ENCODE measurements around the gene CD55. TPM values are rescaled to one million over a fixed set of nuclear protein-coding genes. Genes with fewer than 3 reads are reported as not detected.
A peak's percentile ranks its signal among the peaks of the same experiment; 100 is the strongest.

Gene CD55
- total and polyA plus RNA-seq, 4 donors: 20.2 to 86.7 (median 57.2) TPM

GRCh38 chr1:207343675-207344074 lies 22.2 kb downstream of the CD55 start:
- no peaks in the 10 kb centered on the region for H3K9me3 ChIP-seq (ENCODE audit: control insufficient read depth, low read length)
- no peak overlapping the region for H3K27ac ChIP-seq (ENCODE audit: low read depth in 1 of 2, low read length in 2 of 2)
- H3K27me3 ChIP-seq (ENCODE audit: control insufficient read depth in 1 of 2, insufficient read depth in 2 of 2, low read length in 1 of 2): no peaks in the 10 kb centered on the region
- H3K4me3 ChIP-seq (ENCODE audit: low read length in 2 of 2): no peak overlapping the region
- H3K4me1 ChIP-seq (ENCODE audit: control insufficient read depth in 1 of 2, insufficient read depth in 2 of 2, low read length in 2 of 2): no peaks in the 10 kb centered on the region
- intact Hi-C loops (cut with DNase I): no loop called here
- no peak for DNase-seq
- no peak for ATAC-seq (ENCODE audit: low FRiP score)
- peaks cover 0 to 2% of the 10 kb centered on the region in 2 donors for H3K36me3 ChIP-seq (ENCODE audit: control insufficient read depth in 1 of 2, insufficient read depth in 2 of 2, low read length in 1 of 2)

GRCh38 chr1:207344221-207344620 lies 22.7 kb downstream of the CD55 start:
- Histone ChIP-seq H3K27ac (ENCODE audit: low read depth in 1 of 2, low read length in 2 of 2) (no peak overlapping the region), H3K4me1 (ENCODE audit: control insufficient read depth in 1 of 2, insufficient read depth in 2 of 2, low read length in 2 of 2) (no peaks in the 10 kb centered on the region), H3K4me3 (ENCODE audit: low read length in 2 of 2) (no peak overlapping the region), H3K27me3 (ENCODE audit: control insufficient read depth in 1 of 2, insufficient read depth in 2 of 2, low read length in 1 of 2) (no peaks in the 10 kb centered on the region), H3K36me3 (ENCODE audit: control insufficient read depth in 1 of 2, insufficient read depth in 2 of 2, low read length in 1 of 2) (peaks cover 0 to 2% of the 10 kb centered on the region in 2 donors), H3K9me3 (ENCODE audit: control insufficient read depth, low read length) (no peaks in the 10 kb centered on the region)
- intact Hi-C loops (cut with DNase I): no loop called here
- 94 to 98% methylated on average over 2 of the region's 2 CpGs for WGBS, 2 donors
- no peak for ATAC-seq (ENCODE audit: low FRiP score)
- DNase-seq: no peak

- Histone ChIP-seq H3K4me1 (ENCODE audit: control insufficient read depth in 1 of 2, insufficient read depth in 2 of 2, low read length in 2 of 2) (no peaks in the 10 kb centered on the region), H3K27ac (ENCODE audit: low read depth in 1 of 2, low read length in 2 of 2) (no peak overlapping the region), H3K4me3 (ENCODE audit: low read length in 2 of 2) (no peak overlapping the region), H3K36me3 (ENCODE audit: control insufficient read depth in 1 of 2, insufficient read depth in 2 of 2, low read length in 1 of 2) (peaks cover 0 to 3% of the 10 kb centered on the region in 2 donors), H3K27me3 (ENCODE audit: control insufficient read depth in 1 of 2, insufficient read depth in 2 of 2, low read length in 1 of 2) (no peaks in the 10 kb centered on the region), H3K9me3 (ENCODE audit: control insufficient read depth, low read length) (no peaks in the 10 kb centered on the region)
- DNase-seq (peak; percentile 38 to 66), ATAC-seq (ENCODE audit: low FRiP score) (no peak)
- WGBS, 2 donors: 82 to 83% methylated on average over 7 of the region's 7 CpGs
- intact Hi-C loops (cut with DNase I): no loop called here
These were observed 24.4 kb downstream of the CD55 start for GRCh38 chr1:207345644-207346477.

GRCh38 chr1:207346513-207346912 lies 25.0 kb downstream of the CD55 start:
- WGBS, 2 donors: 10 to 12% methylated on average over 3 of the region's 3 CpGs
- no peak overlapping the region for H3K4me3 ChIP-seq (ENCODE audit: low read length in 2 of 2)
- peaks cover 0 to 3% of the 10 kb centered on the region in 2 donors for H3K36me3 ChIP-seq (ENCODE audit: control insufficient read depth in 1 of 2, insufficient read depth in 2 of 2, low read length in 1 of 2)
- no peaks in the 10 kb centered on the region for H3K27me3 ChIP-seq (ENCODE audit: control insufficient read depth in 1 of 2, insufficient read depth in 2 of 2, low read length in 1 of 2)
- intact Hi-C loops (cut with DNase I): no loop called here
- no peak overlapping the region for H3K27ac ChIP-seq (ENCODE audit: low read depth in 1 of 2, low read length in 2 of 2)
- DNase-seq (peak in 1 of 2 donors; percentile 50), ATAC-seq (ENCODE audit: low FRiP score) (peak; percentile 66)
- H3K4me1 ChIP-seq (ENCODE audit: control insufficient read depth in 1 of 2, insufficient read depth in 2 of 2, low read length in 2 of 2): no peaks in the 10 kb centered on the region
- H3K9me3 ChIP-seq (ENCODE audit: control insufficient read depth, low read length): no peaks in the 10 kb centered on the region

GRCh38 chr1:207349979-207350378 lies 28.5 kb downstream of the CD55 start:
- Histone ChIP-seq H3K27me3 (ENCODE audit: control insufficient read depth in 1 of 2, insufficient read depth in 2 of 2, low read length in 1 of 2) (no peaks in the 10 kb centered on the region), H3K36me3 (ENCODE audit: control insufficient read depth in 1 of 2, insufficient read depth in 2 of 2, low read length in 1 of 2) (peaks cover 0 to 3% of the 10 kb centered on the region in 2 donors), H3K4me1 (ENCODE audit: control insufficient read depth in 1 of 2, insufficient read depth in 2 of 2, low read length in 2 of 2) (no peaks in the 10 kb centered on the region), H3K27ac (ENCODE audit: low read depth in 1 of 2, low read length in 2 of 2) (no peak overlapping the region), H3K4me3 (ENCODE audit: low read length in 2 of 2) (no peak overlapping the region), H3K9me3 (ENCODE audit: control insufficient read depth, low read length) (no peaks in the 10 kb centered on the region)
- WGBS, 2 donors: 98 to 100% methylated on average over 2 of the region's 2 CpGs
- DNase-seq (no peak), ATAC-seq (ENCODE audit: low FRiP score) (no peak)
- intact Hi-C loops (cut with DNase I): no loop called here

- no peaks in the 10 kb centered on the region for H3K9me3 ChIP-seq (ENCODE audit: control insufficient read depth, low read length)
- intact Hi-C loops (cut with DNase I): no loop called here
- no peaks in the 10 kb centered on the region for H3K4me1 ChIP-seq (ENCODE audit: control insufficient read depth in 1 of 2, insufficient read depth in 2 of 2, low read length in 2 of 2)
- ATAC-seq (ENCODE audit: low FRiP score) (no peak), DNase-seq (no peak)
- no peaks in the 10 kb centered on the region for H3K27me3 ChIP-seq (ENCODE audit: control insufficient read depth in 1 of 2, insufficient read depth in 2 of 2, low read length in 1 of 2)
- peaks cover 0 to 3% of the 10 kb centered on the region in 2 donors for H3K36me3 ChIP-seq (ENCODE audit: control insufficient read depth in 1 of 2, insufficient read depth in 2 of 2, low read length in 1 of 2)
- H3K27ac ChIP-seq (ENCODE audit: low read depth in 1 of 2, low read length in 2 of 2): no peak overlapping the region
- no peak overlapping the region for H3K4me3 ChIP-seq (ENCODE audit: low read length in 2 of 2)
These were observed 31.1 kb downstream of the CD55 start for GRCh38 chr1:207352554-207352953.

GRCh38 chr1:207355060-207355459 lies 33.6 kb downstream of the CD55 start:
- Histone ChIP-seq H3K27me3 (ENCODE audit: control insufficient read depth in 1 of 2, insufficient read depth in 2 of 2, low read length in 1 of 2) (no peaks in the 10 kb centered on the region), H3K4me3 (ENCODE audit: low read length in 2 of 2) (no peak overlapping the region), H3K36me3 (ENCODE audit: control insufficient read depth in 1 of 2, insufficient read depth in 2 of 2, low read length in 1 of 2) (peaks cover 0 to 2% of the 10 kb centered on the region in 2 donors), H3K27ac (ENCODE audit: low read depth in 1 of 2, low read length in 2 of 2) (no peak overlapping the region), H3K4me1 (ENCODE audit: control insufficient read depth in 1 of 2, insufficient read depth in 2 of 2, low read length in 2 of 2) (no peaks in the 10 kb centered on the region), H3K9me3 (ENCODE audit: control insufficient read depth, low read length) (no peaks in the 10 kb centered on the region)
- intact Hi-C loops (cut with DNase I): no loop called here
- no peak for ATAC-seq (ENCODE audit: low FRiP score)
- 9 to 11% methylated on average over 1 of the region's 1 CpG for WGBS, 2 donors
- no peak for DNase-seq

- WGBS, 2 donors: 95 to 96% methylated on average over 3 of the region's 3 CpGs
- intact Hi-C loops (cut with DNase I): no loop called here
- Histone ChIP-seq H3K9me3 (ENCODE audit: control insufficient read depth, low read length) (no peaks in the 10 kb centered on the region), H3K36me3 (ENCODE audit: control insufficient read depth in 1 of 2, insufficient read depth in 2 of 2, low read length in 1 of 2) (no peaks in the 10 kb centered on the region), H3K27ac (ENCODE audit: low read depth in 1 of 2, low read length in 2 of 2) (no peak overlapping the region), H3K27me3 (ENCODE audit: control insufficient read depth in 1 of 2, insufficient read depth in 2 of 2, low read length in 1 of 2) (no peaks in the 10 kb centered on the region), H3K4me3 (ENCODE audit: low read length in 2 of 2) (no peak overlapping the region), H3K4me1 (ENCODE audit: control insufficient read depth in 1 of 2, insufficient read depth in 2 of 2, low read length in 2 of 2) (no peaks in the 10 kb centered on the region)
- DNase-seq (no peak), ATAC-seq (ENCODE audit: low FRiP score) (no peak)
These were observed 34.2 kb downstream of the CD55 start for GRCh38 chr1:207355513-207356295.

- no peaks in the 10 kb centered on the region for H3K9me3 ChIP-seq (ENCODE audit: control insufficient read depth, low read length)
- peaks cover 2% of the 10 kb centered on the region in 2 donors for H3K36me3 ChIP-seq (ENCODE audit: control insufficient read depth in 1 of 2, insufficient read depth in 2 of 2, low read length in 1 of 2)
- intact Hi-C loops (cut with DNase I): no loop called here
- ATAC-seq (ENCODE audit: low FRiP score) (no peak), DNase-seq (no peak)
- H3K4me3 ChIP-seq (ENCODE audit: low read length in 2 of 2): no peak overlapping the region
- H3K27me3 ChIP-seq (ENCODE audit: control insufficient read depth in 1 of 2, insufficient read depth in 2 of 2, low read length in 1 of 2): no peaks in the 10 kb centered on the region
- H3K27ac ChIP-seq (ENCODE audit: low read depth in 1 of 2, low read length in 2 of 2): no peak overlapping the region
- 64 to 93% methylated on average over 3 of the region's 3 CpGs for WGBS, 2 donors
- H3K4me1 ChIP-seq (ENCODE audit: control insufficient read depth in 1 of 2, insufficient read depth in 2 of 2, low read length in 2 of 2): no peaks in the 10 kb centered on the region
These were observed 39.6 kb downstream of the CD55 start for GRCh38 chr1:207361029-207361428.
